ENCODE results near the gene GAPDH. TPM values are rescaled to one million over a fixed set of nuclear protein-coding genes. Genes with fewer than 3 reads are reported as not detected.

Gene GAPDH
- total RNA-seq, 4 donors from 2014 or later: 1,806 to 2,946 (median 2,333) TPM

GRCh38 chr12:6530576-6531260, 3.6 kb upstream of the GAPDH start:
- peaks cover 17 to 27% (median 22%) of the 10 kb centered on the region in 4 donors for H3K4me1 ChIP-seq
- in situ Hi-C loops (cut with MboI; ENCODE audit: low pct_ligation_motif_present in 1 of 4, low pct_unique_long_range_greater_than_20kb in 1 of 4, low sequenced_read_pairs in 3 of 4): loop anchor here in 1 of 4 donors (25.0 kb wide), 2 partner anchors 93 to 193 kb away; partner anchors contain the start of genes CD27 and TNFRSF1A
- WGBS, 2 donors (ENCODE audit: low coverage in 1 of 2): 95 to 96% methylated on average over 9 to 18 of the region's 18 CpGs
- no peaks in the 10 kb centered on the region for H3K9me3 ChIP-seq
- H3K4me3 ChIP-seq: no peak overlapping the region
- DNase-seq: no peak
- H3K27me3 ChIP-seq: no peaks in the 10 kb centered on the region
- no peak overlapping the region for H3K27ac ChIP-seq
- TF ChIP-seq EP300 (IDR thresholded peaks at IDR 0.05; ENCODE audit: low read depth) (no peak), POLR2AphosphoS5 (IDR thresholded peaks at IDR 0.05) (no peak), CTCF (IDR thresholded peaks at IDR 0.05) (no peak), POLR2A (IDR thresholded peaks at IDR 0.05) (no peak)
- intact Hi-C loops (cut with DNase I; ENCODE audit: low total_unique reads): loop anchor here (10.0 kb wide), 1 partner anchor 206 kb away; no protein-coding TSS in a partner anchor
- peaks cover 0 to 34% (median 11%) of the 10 kb centered on the region in 4 donors for H3K36me3 ChIP-seq

- 18 to 71% methylated on average over 2 to 20 of the region's 20 CpGs for WGBS, 2 donors (ENCODE audit: low coverage in 1 of 2)
- in situ Hi-C loops (cut with MboI; ENCODE audit: low pct_ligation_motif_present in 1 of 4, low pct_unique_long_range_greater_than_20kb in 1 of 4, low sequenced_read_pairs in 3 of 4): loop anchor here in 1 of 4 donors (25.0 kb wide), 2 partner anchors 95 to 195 kb away; partner anchors contain the start of genes CD27 and TNFRSF1A
- Histone ChIP-seq H3K36me3 (peaks cover 0 to 24% (median 14%) of the 10 kb centered on the region in 4 donors), H3K4me1 (peaks cover 27 to 42% (median 35%) of the 10 kb centered on the region in 4 donors), H3K9me3 (no peaks in the 10 kb centered on the region), H3K27me3 (no peaks in the 10 kb centered on the region), H3K4me3 (peak overlapping the region in 2 of 4 donors; percentile 72 to 82), H3K27ac (peak overlapping the region; percentile 94 to 98 (median 98))
- no peak for TF ChIP-seq EP300 (IDR thresholded peaks at IDR 0.05; ENCODE audit: low read depth)
- TF ChIP-seq POLR2A (IDR thresholded peaks at IDR 0.05): peak; percentile 17
- TF ChIP-seq POLR2AphosphoS5 (IDR thresholded peaks at IDR 0.05): peak; percentile 40 to 63 (median 53)
- TF ChIP-seq CTCF (IDR thresholded peaks at IDR 0.05): no peak
- DNase-seq: peak; percentile 71
- intact Hi-C loops (cut with DNase I; ENCODE audit: low total_unique reads): loop anchor here (10.0 kb wide), 1 partner anchor 207 kb away; no protein-coding TSS in a partner anchor
Measured at GRCh38 chr12:6532051-6532926, 2.0 kb upstream of the GAPDH start.

DNA sequence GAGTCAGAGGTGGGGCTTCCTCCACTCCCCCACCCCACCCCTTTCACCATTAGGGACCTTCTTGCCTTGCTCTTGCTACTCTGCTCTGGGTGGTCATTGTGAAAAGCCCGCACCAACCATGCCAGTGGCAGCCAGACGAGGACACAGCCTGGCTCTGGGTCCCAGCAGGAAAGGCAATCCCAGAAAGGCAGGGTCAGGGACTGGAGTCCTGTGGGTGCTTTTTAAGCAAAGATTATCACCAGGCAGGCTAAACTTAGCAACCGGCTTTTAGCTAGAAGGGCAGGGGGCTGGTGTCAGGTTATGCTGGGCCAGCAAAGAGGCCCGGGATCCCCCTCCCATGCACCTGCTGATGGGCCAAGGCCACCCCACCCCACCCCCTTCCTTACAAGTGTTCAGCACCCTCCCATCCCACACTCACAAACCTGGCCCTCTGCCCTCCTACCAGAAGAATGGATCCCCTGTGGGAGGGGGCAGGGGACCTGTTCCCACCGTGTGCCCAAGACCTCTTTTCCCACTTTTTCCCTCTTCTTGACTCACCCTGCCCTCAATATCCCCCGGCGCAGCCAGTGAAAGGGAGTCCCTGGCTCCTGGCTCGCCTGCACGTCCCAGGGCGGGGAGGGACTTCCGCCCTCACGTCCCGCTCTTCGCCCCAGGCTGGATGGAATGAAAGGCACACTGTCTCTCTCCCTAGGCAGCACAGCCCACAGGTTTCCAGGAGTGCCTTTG, 1.2 kb upstream of the GAPDH start:
- H3K9me3 ChIP-seq: no peaks in the 10 kb centered on the region
- peak in 2 of 3 donors; percentile 25 to 69 for TF ChIP-seq POLR2AphosphoS5 (IDR thresholded peaks at IDR 0.05)
- no peak for TF ChIP-seq EP300 (IDR thresholded peaks at IDR 0.05; ENCODE audit: low read depth)
- peak; percentile 40 for TF ChIP-seq POLR2A (IDR thresholded peaks at IDR 0.05)
- TF ChIP-seq CTCF (IDR thresholded peaks at IDR 0.05): no peak
- H3K36me3 ChIP-seq: peaks cover 0 to 18% (median 11%) of the 10 kb centered on the region in 4 donors
- WGBS, 2 donors (ENCODE audit: low coverage in 1 of 2): 2% methylated on average over 14 of the region's 14 CpGs; no CpG with 5 or more reads in 1 of the 2 donors
- H3K4me1 ChIP-seq: peaks cover 31 to 50% (median 42%) of the 10 kb centered on the region in 4 donors
- intact Hi-C loops (cut with DNase I; ENCODE audit: low total_unique reads) (loop anchor here (10.0 kb wide), 1 partner anchor 208 kb away; no protein-coding TSS in a partner anchor), in situ Hi-C loops (cut with MboI; ENCODE audit: low pct_ligation_motif_present in 1 of 4, low pct_unique_long_range_greater_than_20kb in 1 of 4, low sequenced_read_pairs in 3 of 4) (loop anchor here in 1 of 4 donors (25.0 kb wide), 2 partner anchors 96 to 196 kb away; partner anchors contain the start of genes CD27 and TNFRSF1A)
- H3K27ac ChIP-seq: peak overlapping the region; percentile 94 to 98 (median 98)
- DNase-seq: peak; percentile 73
- peak overlapping the region; percentile 71 to 82 (median 72) for H3K4me3 ChIP-seq
- no peaks in the 10 kb centered on the region for H3K27me3 ChIP-seq

All from transverse colon (tissue), 4 donors.